Neural cell (in vitro differentiated cells): ENCODE data around the gene SYK. TPM values are rescaled to one million over a fixed set of nuclear protein-coding genes. Genes with fewer than 3 reads are reported as not detected.

Source experiments
- H2AFZ ChIP-seq: fragments of 200-600, 300-800 bp; sonication (generic), shearing (Covaris generic); 2 replicates; pipeline ENCODE4 v1.6.0; 2014; ENCODE audit warnings: low read depth, mild to moderate bottlenecking, antibody characterized with exemption, low read length, moderate library complexity
- H3F3A ChIP-seq: fragments of 200-600 bp; shearing (Covaris generic); 2 replicates; pipeline ENCODE4 v1.6.1; 2016; ENCODE audit warnings: mild to moderate bottlenecking, moderate library complexity, mixed read lengths, antibody characterized with exemption, low read length; ENCODE audit not compliant: insufficient read depth, poor library complexity, severe bottlenecking
- H3K27ac ChIP-seq: fragments of 200-600, 300-800 bp; sonication (generic), shearing (Covaris generic); 2 replicates; pipeline ENCODE4 v1.5.1; 2014; ENCODE audit warnings: mild to moderate bottlenecking, low read length, moderate library complexity
- H3K27me3 ChIP-seq: fragments of 300-800, 200-600 bp; sonication (generic), shearing (Covaris generic); 2 replicates; pipeline ENCODE4 v1.6.0; 2014; ENCODE audit warnings: mild to moderate bottlenecking, low read depth, low read length, moderate library complexity; ENCODE audit not compliant: insufficient read depth
- H3K36me3 ChIP-seq: fragments of 300-800, 200-600 bp; sonication (generic), shearing (Covaris generic); 2 replicates; pipeline ENCODE4 v1.5.1; 2014; ENCODE audit warnings: mild to moderate bottlenecking, antibody characterized with exemption, low read length, moderate library complexity; ENCODE audit not compliant: insufficient read depth
- H3K4me2 ChIP-seq: fragments of 300-800, 200-600 bp; sonication (generic), shearing (Covaris generic); 2 replicates; pipeline ENCODE4 v1.6.0; 2014; ENCODE audit warnings: mild to moderate bottlenecking, low read length
- H3K4me3 ChIP-seq: fragments of 300-800, 200-600 bp; sonication (generic), shearing (Covaris generic); 2 replicates; pipeline ENCODE4 v1.5.1; 2014; ENCODE audit warnings: mild to moderate bottlenecking, low read length, moderate library complexity
- H3K79me2 ChIP-seq: fragments of 200-600 bp; shearing (Covaris generic); replicated peaks from 2 replicates; pipeline ENCODE4 v1.6.0; 2014; ENCODE audit warnings: mild to moderate bottlenecking, low read length, moderate library complexity; ENCODE audit not compliant: insufficient read depth
- H3K9ac ChIP-seq: fragments of 300-800, 200-600 bp; sonication (generic), shearing (Covaris generic); 2 replicates; pipeline ENCODE4 v1.6.1; 2016; ENCODE audit warnings: mild to moderate bottlenecking, low read length, mixed read lengths
- H3K9me2 ChIP-seq: fragments of 200-600 bp; shearing (Covaris generic); 2 replicates; pipeline ENCODE4 v1.6.1; 2016; ENCODE audit warnings: mild to moderate bottlenecking, low read length, mixed read lengths; ENCODE audit not compliant: insufficient read depth
- H3K9me3 ChIP-seq: fragments of 200-600, 300-800 bp; sonication (generic), shearing (Covaris generic); 2 replicates; pipeline ENCODE4 v1.6.1; 2016; ENCODE audit warnings: mild to moderate bottlenecking, mixed run types, low read length, moderate library complexity, mixed read lengths
- H4K20me1 ChIP-seq: fragments of 200-600 bp; shearing (Covaris generic); 2 replicates; pipeline ENCODE4 v1.6.1; 2016; ENCODE audit warnings: mild to moderate bottlenecking, mixed run types; ENCODE audit not compliant: insufficient read depth
- CTCF ChIP-seq: fragments of 450-650 bp; IDR thresholded peaks from 2 replicates; pipeline ENCODE4 v1.5.1; 2014; ENCODE audit warnings: antibody characterized with exemption, mild to moderate bottlenecking, moderate library complexity; ENCODE audit not compliant: poor library complexity, severe bottlenecking
- EP300 ChIP-seq: fragments of 450-650 bp; conservative IDR thresholded peaks from 2 replicates; pipeline ENCODE4 v1.6.1; 2014; ENCODE audit warnings: antibody characterized with exemption, mild to moderate bottlenecking, moderate library complexity; ENCODE audit not compliant: poor library complexity, severe bottlenecking
- EZH2 ChIP-seq: fragments of 200-600, 300-800 bp; shearing (Covaris generic), sonication (generic); IDR thresholded peaks from 2 replicates; pipeline ENCODE4 v1.6.1; 2014; ENCODE audit warnings: antibody characterized with exemption, low read length, borderline replicate concordance, mild to moderate bottlenecking; ENCODE audit not compliant: insufficient read depth, poor library complexity, severe bottlenecking
- MXI1 ChIP-seq: fragments of 450-650 bp; conservative IDR thresholded peaks from 2 replicates; pipeline ENCODE4 v1.6.1; 2014; ENCODE audit warnings: antibody characterized with exemption, mild to moderate bottlenecking; ENCODE audit not compliant: poor library complexity, severe bottlenecking
- POLR2AphosphoS5 ChIP-seq: IDR thresholded peaks from 2 replicates; pipeline ENCODE4 v1.6.1; 2012
- RAD21 ChIP-seq: fragments of 450-650 bp; conservative IDR thresholded peaks from 2 replicates; pipeline ENCODE4 v1.6.1; 2014; ENCODE audit warnings: antibody characterized with exemption, mild to moderate bottlenecking, moderate library complexity
- SMC3 ChIP-seq: fragments of 450-650 bp; conservative IDR thresholded peaks from 2 replicates; pipeline ENCODE4 v1.6.1; 2014; ENCODE audit warnings: antibody characterized with exemption, mild to moderate bottlenecking, moderate library complexity; ENCODE audit not compliant: poor library complexity
- TAF1 ChIP-seq: IDR thresholded peaks from 2 replicates; pipeline ENCODE4 v1.6.1; 2012; ENCODE audit warnings: low read depth
- polyA plus RNA-seq: library from polyadenylated mRNA; depleted of rRNA; stranded (reverse); fragments of >200 nt; gene quantifications from 2 replicates; pipeline ENCODE4 v1.2.3, GENCODE V29; 2014
- TF ChIP-seq, protein P1 (sequence below): IDR thresholded peaks from 2 replicates; pipeline ENCODE4 v1.6.1; 2012; ENCODE audit warnings: borderline replicate concordance

SYK gene
- polyA plus RNA-seq, 1 donor from 2014 or later: not detected

DNA sequence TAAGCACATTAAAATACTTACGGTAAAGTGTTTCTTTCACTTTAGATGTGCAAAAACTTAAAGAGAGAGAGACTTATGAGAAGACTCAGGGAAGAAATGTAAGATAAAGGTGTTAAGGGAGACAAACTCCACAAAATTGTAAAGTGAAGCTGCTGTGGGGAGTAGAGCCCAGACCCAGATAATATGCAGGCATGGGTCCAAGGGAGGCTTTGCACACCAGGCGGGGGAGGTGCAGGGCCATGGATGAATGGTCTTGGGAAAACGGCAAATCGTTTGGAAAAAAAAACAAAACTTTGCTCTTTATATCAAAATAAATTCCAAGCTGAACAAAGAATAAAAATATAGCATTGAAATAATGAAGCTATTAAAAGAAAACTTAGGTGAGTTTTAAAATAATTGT is 9.1 kb downstream of the SYK start:
- H2AFZ ChIP-seq: no peak overlapping the region
- H3K4me3 ChIP-seq: no peak overlapping the region
- no peak overlapping the region for H3K27ac ChIP-seq
- TF ChIP-seq CTCF (no peak), MXI1 (no peak), EZH2 (no peak), EP300 (no peak), RAD21 (no peak), POLR2AphosphoS5 (no peak), SMC3 (no peak), TAF1 (no peak)
- TF ChIP-seq, protein P1, sequence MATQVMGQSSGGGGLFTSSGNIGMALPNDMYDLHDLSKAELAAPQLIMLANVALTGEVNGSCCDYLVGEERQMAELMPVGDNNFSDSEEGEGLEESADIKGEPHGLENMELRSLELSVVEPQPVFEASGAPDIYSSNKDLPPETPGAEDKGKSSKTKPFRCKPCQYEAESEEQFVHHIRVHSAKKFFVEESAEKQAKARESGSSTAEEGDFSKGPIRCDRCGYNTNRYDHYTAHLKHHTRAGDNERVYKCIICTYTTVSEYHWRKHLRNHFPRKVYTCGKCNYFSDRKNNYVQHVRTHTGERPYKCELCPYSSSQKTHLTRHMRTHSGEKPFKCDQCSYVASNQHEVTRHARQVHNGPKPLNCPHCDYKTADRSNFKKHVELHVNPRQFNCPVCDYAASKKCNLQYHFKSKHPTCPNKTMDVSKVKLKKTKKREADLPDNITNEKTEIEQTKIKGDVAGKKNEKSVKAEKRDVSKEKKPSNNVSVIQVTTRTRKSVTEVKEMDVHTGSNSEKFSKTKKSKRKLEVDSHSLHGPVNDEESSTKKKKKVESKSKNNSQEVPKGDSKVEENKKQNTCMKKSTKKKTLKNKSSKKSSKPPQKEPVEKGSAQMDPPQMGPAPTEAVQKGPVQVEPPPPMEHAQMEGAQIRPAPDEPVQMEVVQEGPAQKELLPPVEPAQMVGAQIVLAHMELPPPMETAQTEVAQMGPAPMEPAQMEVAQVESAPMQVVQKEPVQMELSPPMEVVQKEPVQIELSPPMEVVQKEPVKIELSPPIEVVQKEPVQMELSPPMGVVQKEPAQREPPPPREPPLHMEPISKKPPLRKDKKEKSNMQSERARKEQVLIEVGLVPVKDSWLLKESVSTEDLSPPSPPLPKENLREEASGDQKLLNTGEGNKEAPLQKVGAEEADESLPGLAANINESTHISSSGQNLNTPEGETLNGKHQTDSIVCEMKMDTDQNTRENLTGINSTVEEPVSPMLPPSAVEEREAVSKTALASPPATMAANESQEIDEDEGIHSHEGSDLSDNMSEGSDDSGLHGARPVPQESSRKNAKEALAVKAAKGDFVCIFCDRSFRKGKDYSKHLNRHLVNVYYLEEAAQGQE: no peak
- no peak overlapping the region for H3K9ac ChIP-seq
- H3K79me2 ChIP-seq: no peaks in the 10 kb centered on the region
- H3F3A ChIP-seq: no peaks in the 10 kb centered on the region
- no peaks in the 10 kb centered on the region for H3K36me3 ChIP-seq
- no peaks in the 10 kb centered on the region for H4K20me1 ChIP-seq
- H3K27me3 ChIP-seq: no peaks in the 10 kb centered on the region
- H3K9me3 ChIP-seq: no peaks in the 10 kb centered on the region
- no peak overlapping the region for H3K4me2 ChIP-seq
- H3K9me2 ChIP-seq: no peaks in the 10 kb centered on the region

- TF ChIP-seq RAD21 (no peak), MXI1 (no peak), TAF1 (no peak), CTCF (no peak), SMC3 (no peak), POLR2AphosphoS5 (no peak), EZH2 (no peak), EP300 (no peak)
- TF ChIP-seq, protein P1: no peak
- H3K9ac ChIP-seq: no peak overlapping the region
- no peaks in the 10 kb centered on the region for H4K20me1 ChIP-seq
- no peak overlapping the region for H3K27ac ChIP-seq
- no peaks in the 10 kb centered on the region for H3K9me3 ChIP-seq
- no peak overlapping the region for H2AFZ ChIP-seq
- no peaks in the 10 kb centered on the region for H3K27me3 ChIP-seq
- no peak overlapping the region for H3K4me2 ChIP-seq
- no peak overlapping the region for H3K4me3 ChIP-seq
- H3F3A ChIP-seq: no peaks in the 10 kb centered on the region
- no peaks in the 10 kb centered on the region for H3K36me3 ChIP-seq
- no peaks in the 10 kb centered on the region for H3K9me2 ChIP-seq
- no peaks in the 10 kb centered on the region for H3K79me2 ChIP-seq
Measured at GRCh38 chr9:90813046-90813445, 11.4 kb downstream of the SYK start.
